HepG2 (cell line): Measurements from ENCODE around the gene SSMEM1. TPM values are rescaled to one million over a fixed set of nuclear protein-coding genes. Genes with fewer than 3 reads are reported as not detected.
"Not testable (repeated sequence)": the region's sequence is repeated elsewhere in the genome, so short reads cannot be mapped to it uniquely, and the experiment has no call there.

ENCODE experiments used
- ATAC-seq: fragments of 200-7000 bp; cut with Tn5 transposase; 3 replicates; pipeline ENCODE4 v1.9.1; 2020; ENCODE audit warnings: mild to moderate bottlenecking, moderate library complexity
- BruUV-seq: library from RNA; stranded (reverse); fragments of 400-500 nt; replicated peaks from 2 replicates; lab custom pipeline; 2021; lab: Mats Ljungman, UMichigan
- CTCF ChIA-PET: fragments of 300-600 bp; formaldehyde crosslinking; extraction: SDS; loops from one replicate; lab custom pipeline; 2021; ENCODE audit warnings: low total read pairs, inconsistent platforms, low intra/inter-chr PET ratio; lab: Yijun Ruan, JAX
- POLR2A ChIA-PET: fragments of 350-600 bp; sonication (Branson Sonifier 250); formaldehyde crosslinking; loops from one replicate; lab custom pipeline; 2020; ENCODE audit warnings: antibody characterized with exemption, inconsistent platforms; lab: Yijun Ruan, JAX
- DNase-seq: peaks from one replicate; pipeline ENCODE4 v3.0.0-alpha.2; 2015; ENCODE audit warnings: low spot score
- FAIRE-seq: peaks from 3 replicates; lab custom pipeline; 2011; peaks lifted over from hg19 to GRCh38; lab: Jason Lieb, UNC
- H2AFZ ChIP-seq: one replicate; pipeline ENCODE4 v1.6.1; 2011; ENCODE audit warnings: low read length, inconsistent platforms
- H3K27ac ChIP-seq: fragments of 300-600 bp; 3 replicates; pipeline ENCODE4 v1.8.0; 2011; ENCODE audit warnings: mixed run types, mild to moderate bottlenecking, mixed read lengths, low read length, inconsistent platforms; ENCODE audit not compliant: insufficient read depth; ENCODE audit errors: extremely low read length
- H3K27me3 ChIP-seq, 2 experiments: fragments of 200-600 bp in 1 of 2; 2 replicates in 1 of 2; 3 replicates in 1 of 2; pipeline versions ENCODE4 v1.6.0 to v1.8.0; 2011; ENCODE audit warnings: low read length in 2 of 2, mild to moderate bottlenecking in 2 of 2, moderate library complexity in 2 of 2, inconsistent platforms in 1 of 2; ENCODE audit not compliant: insufficient read depth in 2 of 2, control insufficient read depth in 1 of 2
- H3K36me3 ChIP-seq, 2 experiments: fragments of 200-600 bp in 1 of 2; replicated peaks in 1 of 2; 2 replicates in 1 of 2; 3 replicates in 1 of 2; pipeline versions ENCODE4 v1.5.1 to v1.8.0; 2011; ENCODE audit warnings: low read length in 2 of 2, inconsistent platforms in 1 of 2; ENCODE audit not compliant: insufficient read depth in 2 of 2, control insufficient read depth in 1 of 2
- H3K4me1 ChIP-seq: 2 replicates; pipeline ENCODE4 v1.5.1; 2012; ENCODE audit warnings: low read length, inconsistent platforms; ENCODE audit not compliant: insufficient read depth
- H3K4me2 ChIP-seq: 2 replicates; pipeline ENCODE4 v1.6.0; 2011; ENCODE audit warnings: low read depth, low read length, inconsistent platforms
- H3K4me3 ChIP-seq, 3 experiments: fragments of 200-600 bp in 1 of 3; sonication (generic), shearing (Covaris generic) in 1 of 3; replicated peaks in 1 of 3; 2 replicates each; pipeline ENCODE4 v1.5.1; 2011 to 2016; ENCODE audit warnings: low read length in 3 of 3, inconsistent platforms in 2 of 3, low read depth in 2 of 3, mild to moderate bottlenecking in 2 of 3, control low read depth in 1 of 3, mixed read lengths in 1 of 3; ENCODE audit not compliant: insufficient read depth in 1 of 3
- H3K79me2 ChIP-seq: one replicate; pipeline ENCODE4 v1.6.1; 2011; ENCODE audit warnings: low read length, inconsistent platforms; ENCODE audit not compliant: insufficient read depth
- H3K9ac ChIP-seq: 2 replicates; pipeline ENCODE4 v1.6.0; 2011; ENCODE audit warnings: mild to moderate bottlenecking, low read depth, low read length, inconsistent platforms; ENCODE audit not compliant: insufficient read depth
- H3K9me3 ChIP-seq: 2 replicates; pipeline ENCODE4 v1.5.1; 2012; ENCODE audit warnings: mild to moderate bottlenecking, low read length
- H4K20me1 ChIP-seq: 2 replicates; pipeline ENCODE4 v1.6.0; 2011; ENCODE audit warnings: inconsistent platforms, mild to moderate bottlenecking, low read length, moderate library complexity; ENCODE audit not compliant: insufficient read depth
- AHR ChIP-seq: IDR thresholded peaks from 2 replicates; pipeline ENCODE4 v1.6.1; 2018; ENCODE audit warnings: missing genetic modification reagents, missing compliant biosample characterization
- KDM2A ChIP-seq: sonication (generic); formaldehyde crosslinking; IDR thresholded peaks from 2 replicates; pipeline ENCODE4 v1.4.0; 2020; ENCODE audit warnings: low read depth, missing genetic modification reagents, borderline replicate concordance
- MIER2 ChIP-seq: IDR thresholded peaks from 2 replicates; pipeline ENCODE4 v1.6.1; 2016; ENCODE audit warnings: missing biosample characterization, missing genetic modification reagents
- MIXL1 ChIP-seq: IDR thresholded peaks from 2 replicates; pipeline ENCODE4 v1.6.1; 2016
- PHF8 ChIP-seq: sonication (generic); formaldehyde crosslinking; IDR thresholded peaks from 2 replicates; pipeline ENCODE4 v1.5.0; 2020; ENCODE audit warnings: missing genetic modification reagents
- RAD21 ChIP-seq: fragments of 450-650 bp; formaldehyde crosslinking; IDR thresholded peaks from 2 replicates; pipeline ENCODE4 v1.5.0; 2020; ENCODE audit warnings: mild to moderate bottlenecking
- SMC3 ChIP-seq: IDR thresholded peaks from 2 replicates; pipeline ENCODE4 v1.6.1; 2011; ENCODE audit warnings: low read length, improper control_type of control experiment
- SNAI1 ChIP-seq: sonication (generic); formaldehyde crosslinking; IDR thresholded peaks from 2 replicates; pipeline ENCODE4 v1.5.0; 2020; ENCODE audit warnings: mild to moderate bottlenecking, missing genetic modification reagents, borderline replicate concordance
- STAG1 ChIP-seq: sonication (generic); formaldehyde crosslinking; IDR thresholded peaks from 2 replicates; pipeline ENCODE4 v1.4.0; 2020; ENCODE audit warnings: missing genetic modification reagents
- ZNF136 ChIP-seq: sonication (generic); formaldehyde crosslinking; IDR thresholded peaks from 2 replicates; pipeline ENCODE4 v1.8.1; 2022; ENCODE audit warnings: low read depth, mild to moderate bottlenecking, moderate library complexity, missing genetic modification reagents
- ZNF891 ChIP-seq: sonication (generic); formaldehyde crosslinking; IDR thresholded peaks from 2 replicates; pipeline ENCODE4 v1.5.0; 2020; ENCODE audit warnings: mild to moderate bottlenecking, missing genetic modification reagents
- WGBS: methylation state at CpG from one replicate; pipeline ENCODE4 v1.1.6; 2017; ENCODE audit warnings: low lambda C conversion rate; 5-methylcytosine and 5-hydroxymethylcytosine counted together
- in situ Hi-C: cut with HindIII; loops from 2 replicates; pipeline ENCODE4 v1.10.0; 2017; ENCODE audit warnings: low pct_unique_long_range_greater_than_20kb; ENCODE audit not compliant: extremely low pct_ligation_motif_present
- intact Hi-C: fragments of 100-400 bp; cut with micrococcal nuclease; formaldehyde crosslinking; loops from one replicate; pipeline ENCODE4 v1.10.0; 2022; ENCODE audit not compliant: unreplicated experiment
- polyA plus RNA-seq, 8 experiments: library from polyadenylated mRNA; depleted of rRNA in 3 of 8; stranded (reverse) in 7 of 8; unstranded in 1 of 8; fragments of >200 nt; fragmentation: Illumina TruSeq in 4 of 8; extraction: Trizol in 4 of 8; gene quantifications; 2 replicates each; pipeline versions ENCODE4 v1.2.1 to v1.2.3, GENCODE V29; 2011 to 2016; ENCODE audit warnings: low read depth in 4 of 8, missing spikeins in 1 of 8, mixed read lengths in 1 of 8; ENCODE audit not compliant: insufficient read depth in 1 of 8
- total RNA-seq, 5 experiments: library from RNA; depleted of rRNA; stranded (reverse); fragments of >200 nt; fragmentation: Illumina TruSeq; extraction: Trizol; gene quantifications; 2 replicates each; pipeline ENCODE4 v1.2.3, GENCODE V29; 2016; ENCODE audit warnings: low read depth in 1 of 5
- TF ChIP-seq, protein P1 (sequence below): sonication (generic); formaldehyde crosslinking; IDR thresholded peaks from 2 replicates; pipeline ENCODE4 v1.4.0; 2020; ENCODE audit warnings: mild to moderate bottlenecking, missing genetic modification reagents
- TF ChIP-seq, protein P2 (sequence below): sonication (generic); formaldehyde crosslinking; IDR thresholded peaks from 2 replicates; pipeline ENCODE4 v1.4.0; 2020; ENCODE audit warnings: missing genetic modification reagents
- TF ChIP-seq, protein P3 (sequence below): sonication (generic); formaldehyde crosslinking; IDR thresholded peaks from 2 replicates; pipeline ENCODE4 v1.4.0; 2020; ENCODE audit warnings: missing genetic modification reagents

The SSMEM1 gene
- total and polyA plus RNA-seq, 2 of the 13 experiments (the other 11 are each of a cell fraction or from before 2014, with no cell fraction given) = not detected

DNA sequence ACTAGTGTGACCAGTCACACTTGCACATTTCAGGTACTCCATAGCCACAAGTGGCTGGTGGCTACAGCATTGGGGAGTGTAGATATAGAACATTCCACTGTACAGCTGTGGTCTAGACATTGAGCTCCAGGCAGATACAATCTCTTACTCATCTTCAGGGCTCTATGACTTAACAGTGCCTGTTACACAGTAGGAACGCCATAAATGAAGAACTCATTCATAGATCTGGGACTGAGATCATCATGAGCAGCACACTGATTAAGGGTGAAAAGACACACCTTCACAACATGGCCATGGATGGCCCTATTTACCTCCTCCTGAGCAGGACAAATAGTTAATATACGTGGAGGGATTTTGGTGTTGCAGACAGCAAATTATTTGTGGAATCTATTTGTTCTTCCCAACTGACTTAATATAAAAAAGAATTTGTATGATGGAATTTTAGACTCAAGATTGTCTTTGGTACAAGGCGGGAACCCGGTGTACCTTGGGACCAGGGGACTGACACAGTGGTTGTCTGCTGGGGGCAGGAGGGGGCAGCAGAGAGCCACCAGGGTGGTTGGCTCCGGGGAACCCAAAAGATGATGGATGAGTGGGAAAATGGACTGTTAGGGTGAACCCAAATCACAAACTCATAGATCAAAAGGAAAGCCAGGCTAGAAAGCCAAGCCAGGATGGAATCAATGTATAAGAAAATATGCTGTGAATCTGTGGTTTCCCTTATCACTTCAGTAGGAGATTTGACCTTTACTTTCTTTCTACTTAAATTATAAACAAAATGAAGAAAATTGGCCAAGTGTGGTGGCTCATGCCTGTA, 34.7 kb downstream of the SSMEM1 start (continued):
- TF ChIP-seq, protein P1, sequence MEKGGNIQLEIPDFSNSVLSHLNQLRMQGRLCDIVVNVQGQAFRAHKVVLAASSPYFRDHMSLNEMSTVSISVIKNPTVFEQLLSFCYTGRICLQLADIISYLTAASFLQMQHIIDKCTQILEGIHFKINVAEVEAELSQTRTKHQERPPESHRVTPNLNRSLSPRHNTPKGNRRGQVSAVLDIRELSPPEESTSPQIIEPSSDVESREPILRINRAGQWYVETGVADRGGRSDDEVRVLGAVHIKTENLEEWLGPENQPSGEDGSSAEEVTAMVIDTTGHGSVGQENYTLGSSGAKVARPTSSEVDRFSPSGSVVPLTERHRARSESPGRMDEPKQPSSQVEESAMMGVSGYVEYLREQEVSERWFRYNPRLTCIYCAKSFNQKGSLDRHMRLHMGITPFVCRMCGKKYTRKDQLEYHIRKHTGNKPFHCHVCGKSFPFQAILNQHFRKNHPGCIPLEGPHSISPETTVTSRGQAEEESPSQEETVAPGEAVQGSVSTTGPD (CRISPR knock-in tag) = no peak
- TF ChIP-seq, protein P2, sequence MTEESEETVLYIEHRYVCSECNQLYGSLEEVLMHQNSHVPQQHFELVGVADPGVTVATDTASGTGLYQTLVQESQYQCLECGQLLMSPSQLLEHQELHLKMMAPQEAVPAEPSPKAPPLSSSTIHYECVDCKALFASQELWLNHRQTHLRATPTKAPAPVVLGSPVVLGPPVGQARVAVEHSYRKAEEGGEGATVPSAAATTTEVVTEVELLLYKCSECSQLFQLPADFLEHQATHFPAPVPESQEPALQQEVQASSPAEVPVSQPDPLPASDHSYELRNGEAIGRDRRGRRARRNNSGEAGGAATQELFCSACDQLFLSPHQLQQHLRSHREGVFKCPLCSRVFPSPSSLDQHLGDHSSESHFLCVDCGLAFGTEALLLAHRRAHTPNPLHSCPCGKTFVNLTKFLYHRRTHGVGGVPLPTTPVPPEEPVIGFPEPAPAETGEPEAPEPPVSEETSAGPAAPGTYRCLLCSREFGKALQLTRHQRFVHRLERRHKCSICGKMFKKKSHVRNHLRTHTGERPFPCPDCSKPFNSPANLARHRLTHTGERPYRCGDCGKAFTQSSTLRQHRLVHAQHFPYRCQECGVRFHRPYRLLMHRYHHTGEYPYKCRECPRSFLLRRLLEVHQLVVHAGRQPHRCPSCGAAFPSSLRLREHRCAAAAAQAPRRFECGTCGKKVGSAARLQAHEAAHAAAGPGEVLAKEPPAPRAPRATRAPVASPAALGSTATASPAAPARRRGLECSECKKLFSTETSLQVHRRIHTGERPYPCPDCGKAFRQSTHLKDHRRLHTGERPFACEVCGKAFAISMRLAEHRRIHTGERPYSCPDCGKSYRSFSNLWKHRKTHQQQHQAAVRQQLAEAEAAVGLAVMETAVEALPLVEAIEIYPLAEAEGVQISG (CRISPR knock-in tag) = 0 out of 2 replicates have a peak, but pooled peaks have one; percentile 15
- TF ChIP-seq, protein P3, sequence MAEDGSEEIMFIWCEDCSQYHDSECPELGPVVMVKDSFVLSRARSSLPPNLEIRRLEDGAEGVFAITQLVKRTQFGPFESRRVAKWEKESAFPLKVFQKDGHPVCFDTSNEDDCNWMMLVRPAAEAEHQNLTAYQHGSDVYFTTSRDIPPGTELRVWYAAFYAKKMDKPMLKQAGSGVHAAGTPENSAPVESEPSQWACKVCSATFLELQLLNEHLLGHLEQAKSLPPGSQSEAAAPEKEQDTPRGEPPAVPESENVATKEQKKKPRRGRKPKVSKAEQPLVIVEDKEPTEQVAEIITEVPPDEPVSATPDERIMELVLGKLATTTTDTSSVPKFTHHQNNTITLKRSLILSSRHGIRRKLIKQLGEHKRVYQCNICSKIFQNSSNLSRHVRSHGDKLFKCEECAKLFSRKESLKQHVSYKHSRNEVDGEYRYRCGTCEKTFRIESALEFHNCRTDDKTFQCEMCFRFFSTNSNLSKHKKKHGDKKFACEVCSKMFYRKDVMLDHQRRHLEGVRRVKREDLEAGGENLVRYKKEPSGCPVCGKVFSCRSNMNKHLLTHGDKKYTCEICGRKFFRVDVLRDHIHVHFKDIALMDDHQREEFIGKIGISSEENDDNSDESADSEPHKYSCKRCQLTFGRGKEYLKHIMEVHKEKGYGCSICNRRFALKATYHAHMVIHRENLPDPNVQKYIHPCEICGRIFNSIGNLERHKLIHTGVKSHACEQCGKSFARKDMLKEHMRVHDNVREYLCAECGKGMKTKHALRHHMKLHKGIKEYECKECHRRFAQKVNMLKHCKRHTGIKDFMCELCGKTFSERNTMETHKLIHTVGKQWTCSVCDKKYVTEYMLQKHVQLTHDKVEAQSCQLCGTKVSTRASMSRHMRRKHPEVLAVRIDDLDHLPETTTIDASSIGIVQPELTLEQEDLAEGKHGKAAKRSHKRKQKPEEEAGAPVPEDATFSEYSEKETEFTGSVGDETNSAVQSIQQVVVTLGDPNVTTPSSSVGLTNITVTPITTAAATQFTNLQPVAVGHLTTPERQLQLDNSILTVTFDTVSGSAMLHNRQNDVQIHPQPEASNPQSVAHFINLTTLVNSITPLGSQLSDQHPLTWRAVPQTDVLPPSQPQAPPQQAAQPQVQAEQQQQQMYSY (CRISPR knock-in tag) = no peak
- TF ChIP-seq KDM2A (peak; percentile 40; the same call in 1 of the 2 replicates), STAG1 (CRISPR knock-in tag) (peak; percentile 95), MIXL1 (no peak), PHF8 (CRISPR knock-in tag) (no peak), SNAI1 (CRISPR knock-in tag) (no peak), ZNF136 (CRISPR knock-in tag) (no peak), ZNF891 (no peak), MIER2 (CRISPR knock-in tag) (no peak), SMC3 (peak; percentile 80), RAD21 (CRISPR knock-in tag) (peak; percentile 76), AHR (CRISPR knock-in tag) (no peak)

DNA sequence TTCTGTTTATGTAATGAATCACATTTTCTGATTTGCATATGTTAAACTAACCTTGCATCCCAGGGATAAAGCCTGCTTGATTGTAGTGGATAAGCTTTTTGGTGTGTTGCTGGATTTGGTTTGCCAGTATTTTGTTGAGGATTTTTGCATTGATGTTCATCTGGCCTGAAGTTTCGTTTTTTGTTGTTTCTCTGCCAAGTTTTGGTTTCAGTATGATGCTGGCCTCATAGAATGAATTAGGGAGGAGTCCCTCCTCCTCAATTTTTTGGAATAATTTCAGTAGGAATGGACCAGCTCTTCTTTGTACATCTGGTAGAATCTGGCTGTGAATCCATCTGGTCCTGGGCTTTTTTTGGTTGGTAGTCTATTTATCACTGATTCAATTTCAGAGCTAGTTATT, 35.8 kb downstream of the SSMEM1 start:
- ATAC-seq, H3K9ac ChIP-seq, H2AFZ ChIP-seq, POLR2A ChIA-PET, H3K9me3 ChIP-seq, H3K27ac ChIP-seq, FAIRE-seq, H4K20me1 ChIP-seq, H3K36me3 ChIP-seq, H3K27me3 ChIP-seq, H3K4me2 ChIP-seq, BruUV-seq, in situ Hi-C loops, H3K4me1 ChIP-seq, DNase-seq, H3K79me2 ChIP-seq, H3K4me3 ChIP-seq: not testable (repeated sequence)
- 5% methylated on average over 1 of the region's 1 CpG for WGBS
- intact Hi-C loops = loop anchor here (2.0 to 5.0 kb wide), 3 partner anchors 317 to 589 kb away; no protein-coding TSS in a partner anchor
- CTCF ChIA-PET = interaction anchor here (2.0 to 3.0 kb wide), 2 partner anchors 452 to 479 kb away, joined by 9 to 21 read pairs; no protein-coding TSS in a partner anchor
